OCI-LY1 (cell line): ENCODE measurements around the gene SLC27A4.

Experiments
- EZH2 ChIP-seq: fragments of 200-600 bp; sonication (generic), shearing (Covaris generic); IDR thresholded peaks from 2 replicates; pipeline ENCODE4 v1.8.0; 2017; ENCODE audit warnings: borderline replicate concordance, mixed run types, mild to moderate bottlenecking, antibody characterized with exemption, low read length, moderate library complexity, mixed read lengths
- TF ChIP-seq, protein P1 (sequence below): fragments of 200-600 bp; sonication (generic), shearing (Covaris generic); IDR thresholded peaks from 2 replicates; pipeline ENCODE4 v1.5.1; 2017; ENCODE audit warnings: mild to moderate bottlenecking, antibody characterized with exemption, low read length, moderate library complexity, mixed read lengths

DNA sequence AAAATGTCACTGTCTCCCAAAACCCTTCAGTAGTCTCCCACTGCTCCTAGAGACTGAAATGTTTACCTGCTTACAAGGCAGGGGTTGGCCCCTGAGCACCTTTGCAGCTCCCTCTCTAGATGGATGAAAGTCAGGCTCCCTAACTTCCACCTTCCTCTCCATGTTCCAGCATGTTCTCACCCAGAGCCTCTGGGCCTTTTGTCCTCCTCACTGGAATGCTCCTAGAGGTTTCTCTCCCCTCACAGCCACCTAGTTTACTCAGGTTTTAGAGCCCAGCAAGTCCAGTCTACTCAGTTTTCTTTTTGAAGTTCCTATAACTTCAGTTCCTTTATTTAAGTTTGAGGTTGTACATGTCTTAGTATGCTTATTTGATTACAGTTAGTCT is 30.0 kb downstream of the SLC27A4 start:
- TF ChIP-seq, protein P1, sequence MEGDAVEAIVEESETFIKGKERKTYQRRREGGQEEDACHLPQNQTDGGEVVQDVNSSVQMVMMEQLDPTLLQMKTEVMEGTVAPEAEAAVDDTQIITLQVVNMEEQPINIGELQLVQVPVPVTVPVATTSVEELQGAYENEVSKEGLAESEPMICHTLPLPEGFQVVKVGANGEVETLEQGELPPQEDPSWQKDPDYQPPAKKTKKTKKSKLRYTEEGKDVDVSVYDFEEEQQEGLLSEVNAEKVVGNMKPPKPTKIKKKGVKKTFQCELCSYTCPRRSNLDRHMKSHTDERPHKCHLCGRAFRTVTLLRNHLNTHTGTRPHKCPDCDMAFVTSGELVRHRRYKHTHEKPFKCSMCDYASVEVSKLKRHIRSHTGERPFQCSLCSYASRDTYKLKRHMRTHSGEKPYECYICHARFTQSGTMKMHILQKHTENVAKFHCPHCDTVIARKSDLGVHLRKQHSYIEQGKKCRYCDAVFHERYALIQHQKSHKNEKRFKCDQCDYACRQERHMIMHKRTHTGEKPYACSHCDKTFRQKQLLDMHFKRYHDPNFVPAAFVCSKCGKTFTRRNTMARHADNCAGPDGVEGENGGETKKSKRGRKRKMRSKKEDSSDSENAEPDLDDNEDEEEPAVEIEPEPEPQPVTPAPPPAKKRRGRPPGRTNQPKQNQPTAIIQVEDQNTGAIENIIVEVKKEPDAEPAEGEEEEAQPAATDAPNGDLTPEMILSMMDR: no peak
- no peak for TF ChIP-seq EZH2
